ENCODE results near the gene IFNL1.
A peak's percentile ranks its signal among the peaks of the same experiment; 100 is the strongest.
"Not testable (repeated sequence)": the region's sequence is repeated elsewhere in the genome, so short reads cannot be mapped to it uniquely, and the experiment has no call there.

IFNL1 gene

GRCh38 chr19:39270036-39270871, 26.0 kb upstream of the IFNL1 start:
- no peak for DNase-seq

- not testable (repeated sequence) for DNase-seq
Measured at GRCh38 chr19:39273859-39274258, 22.3 kb upstream of the IFNL1 start.

GRCh38 chr19:39275578-39275977, 20.6 kb upstream of the IFNL1 start:
- DNase-seq, result no peak

- no peak for DNase-seq
Measured at GRCh38 chr19:39276740-39277139, 19.5 kb upstream of the IFNL1 start.

GRCh38 chr19:39277598-39277997, 18.6 kb upstream of the IFNL1 start:
- DNase-seq, result no peak

- no peak for DNase-seq
Measured at GRCh38 chr19:39282021-39282420, 14.2 kb upstream of the IFNL1 start.

- DNase-seq, result no peak
Measured at GRCh38 chr19:39284032-39284431, 12.2 kb upstream of the IFNL1 start.

GRCh38 chr19:39293394-39293793, 2.8 kb upstream of the IFNL1 start:
- DNase-seq, result no peak

GRCh38 chr19:39296906-39297305, 699 bp downstream of the IFNL1 start:
- no peak for DNase-seq

GRCh38 chr19:39297931-39298634, 1.9 kb downstream of the IFNL1 start:
- peak in 1 of 4 experiments; percentile 7 for DNase-seq

- no peak for DNase-seq
Measured at GRCh38 chr19:39299404-39299803, 3.2 kb downstream of the IFNL1 start.

GRCh38 chr19:39299832-39300231, 3.6 kb downstream of the IFNL1 start:
- DNase-seq, result no peak

- DNase-seq, result no peak
Measured at GRCh38 chr19:39301021-39301420, 4.8 kb downstream of the IFNL1 start.

- DNase-seq, result no peak
Measured at GRCh38 chr19:39301562-39301961, 5.4 kb downstream of the IFNL1 start.

GRCh38 chr19:39303373-39304184, 7.4 kb downstream of the IFNL1 start:
- no peak for DNase-seq

GRCh38 chr19:39304185-39304513, 7.9 kb downstream of the IFNL1 start:
- no peak for DNase-seq

GRCh38 chr19:39304701-39305571, 8.7 kb downstream of the IFNL1 start:
- no peak for DNase-seq

- no peak for DNase-seq
Measured at GRCh38 chr19:39306075-39306474, 9.9 kb downstream of the IFNL1 start.

- no peak for DNase-seq
Measured at GRCh38 chr19:39307046-39307821, 11.0 kb downstream of the IFNL1 start.

- no peak for DNase-seq
Measured at GRCh38 chr19:39307822-39308530, 11.8 kb downstream of the IFNL1 start.

Data from activated CD4-positive, CD25-positive, alpha-beta regulatory T cell (primary cell).